NCI-H748 treated with DMSO at 0.1 percent for 48 hours (cell line): ENCODE data around the gene STRADA.

Experiments
- DNase-seq: peaks from one replicate; lab custom pipeline; 2025; lab: John Stamatoyannopoulos, UW

Gene STRADA

GRCh38 chr17:63741408-63742173, at the start of gene STRADA:
Gene STRADA (minus strand): TSS chr17:63741799. CDS start chr17:63728369, 13,430 bp downstream.
- DNase-seq = peak; percentile 96

- DNase-seq = no peak
Observed at GRCh38 chr17:63790057-63790456, 48.5 kb upstream of the STRADA start.

GRCh38 chr17:63786971-63787711, 45.5 kb upstream of the STRADA start:
- no peak for DNase-seq

GRCh38 chr17:63786117-63786516, 44.5 kb upstream of the STRADA start:
- DNase-seq = no peak

- DNase-seq = no peak
Observed at GRCh38 chr17:63785556-63785955, 44.0 kb upstream of the STRADA start.

- no peak for DNase-seq
Observed at GRCh38 chr17:63783522-63783921, 41.9 kb upstream of the STRADA start.

- no peak for DNase-seq
Observed at GRCh38 chr17:63780928-63781327, 39.3 kb upstream of the STRADA start.

- DNase-seq = no peak
Observed at GRCh38 chr17:63780507-63780906, 38.9 kb upstream of the STRADA start.

- no peak for DNase-seq
Observed at GRCh38 chr17:63775420-63775819, 33.8 kb upstream of the STRADA start.

- DNase-seq = no peak
Observed at GRCh38 chr17:63774969-63775265, 33.3 kb upstream of the STRADA start.

- DNase-seq = no peak
Observed at GRCh38 chr17:63774141-63774968, 32.8 kb upstream of the STRADA start, which contains the start of gene DDX42. Gene DDX42 (plus strand): TSS chr17:63774170. CDS start chr17:63787050, 12,880 bp downstream.

GRCh38 chr17:63773272-63774140, 31.9 kb upstream of the STRADA start, which contains the start of gene CCDC47:
Gene CCDC47 (minus strand): TSS chr17:63773597. CDS start chr17:63766175, 7,422 bp downstream.
- DNase-seq = peak; percentile 97

- no peak for DNase-seq
Observed at GRCh38 chr17:63772801-63773271, 31.2 kb upstream of the STRADA start.

GRCh38 chr17:63768433-63768832, 26.8 kb upstream of the STRADA start:
- DNase-seq = no peak

GRCh38 chr17:63766754-63767153, 25.2 kb upstream of the STRADA start:
- no peak for DNase-seq

GRCh38 chr17:63764716-63765115, 23.1 kb upstream of the STRADA start:
- DNase-seq = no peak

- DNase-seq = no peak
Observed at GRCh38 chr17:63762161-63763078, 20.8 kb upstream of the STRADA start.

- DNase-seq = no peak
Observed at GRCh38 chr17:63760771-63761539, 19.4 kb upstream of the STRADA start.

GRCh38 chr17:63758428-63758827, 16.8 kb upstream of the STRADA start:
- DNase-seq = no peak
